Right kidney (tissue), 1 donor: ENCODE results near the gene DTNB.

Experiments used
- DNase-seq: peaks from one replicate; pipeline ENCODE4 v3.0.0-alpha.2; 2016

Gene DTNB

DNA sequence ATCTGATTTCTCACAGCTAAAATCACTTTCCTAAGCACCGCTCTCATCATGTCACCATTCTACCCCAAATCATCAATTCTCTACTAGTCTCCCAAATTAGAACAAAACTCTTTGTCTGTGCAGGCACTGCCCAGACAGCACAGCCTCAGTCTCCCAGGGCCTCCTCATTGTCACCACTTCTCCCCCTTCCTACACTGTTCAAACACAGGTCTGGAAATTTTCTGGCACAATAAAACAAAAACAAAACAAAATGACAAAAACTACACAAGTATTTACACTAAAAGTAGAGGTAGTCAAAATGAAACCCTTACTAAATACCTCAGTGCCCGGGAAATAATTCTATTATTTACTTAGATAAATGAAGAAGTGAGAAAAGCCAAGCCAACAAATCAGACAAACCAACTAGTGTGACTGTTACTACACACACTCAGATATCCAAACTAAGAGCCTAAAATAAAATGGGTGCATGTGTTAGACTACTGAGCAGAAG lies 175.4 kb downstream of the DTNB start:
- no peak for DNase-seq

DNA sequence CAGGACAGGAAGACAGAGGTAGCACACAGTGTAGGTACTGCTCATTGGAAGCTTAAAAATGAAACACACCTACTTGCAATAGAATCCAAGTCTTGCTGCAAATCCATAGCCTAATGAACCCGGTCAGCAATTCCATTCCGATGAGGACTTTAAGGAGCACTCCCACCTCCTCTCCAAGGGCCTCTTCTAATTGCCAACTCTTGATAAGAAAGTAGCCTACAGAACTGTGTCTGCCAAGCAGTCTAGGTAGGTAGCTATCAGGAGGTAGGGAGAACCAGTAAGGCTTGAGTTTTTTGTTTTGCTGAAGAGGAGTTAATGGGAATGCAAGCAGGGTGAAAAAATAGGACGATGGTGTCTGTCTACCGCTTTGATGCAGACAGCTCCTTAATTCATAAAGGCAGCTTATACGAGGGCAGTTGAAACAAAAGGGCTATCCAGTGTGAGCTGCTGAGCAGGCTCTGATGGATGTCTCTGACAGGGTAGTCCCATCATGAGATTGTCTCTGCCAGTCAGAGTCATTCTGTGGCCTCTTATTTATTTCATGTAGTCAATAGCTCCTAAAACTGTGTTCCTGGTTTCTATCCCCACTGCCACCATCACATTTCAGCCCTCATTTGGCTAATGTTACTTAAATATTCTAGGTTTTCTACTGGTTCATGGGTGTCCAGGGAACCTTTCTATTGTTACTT lies 176.0 kb downstream of the DTNB start:
- no peak for DNase-seq

DNA sequence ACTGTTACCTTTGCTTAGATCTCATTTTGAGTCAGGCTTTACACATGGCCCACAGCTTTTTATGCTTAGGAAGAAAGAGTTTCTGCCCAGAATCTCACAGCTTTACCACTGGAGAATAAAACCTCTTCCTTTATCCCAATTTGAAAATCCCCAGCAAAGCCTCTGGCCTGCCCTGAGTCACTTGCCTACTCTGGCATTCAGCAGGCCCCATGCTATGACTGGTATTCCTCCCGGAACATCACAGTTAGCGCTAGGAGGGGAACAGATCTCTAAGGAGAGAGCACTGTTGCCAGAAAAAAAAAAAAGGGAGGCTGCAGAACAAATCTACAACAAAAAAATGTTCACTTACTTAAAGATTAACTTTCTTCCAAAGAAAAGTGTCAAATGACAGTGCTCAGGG lies 178.8 kb downstream of the DTNB start:
- DNase-seq, result no peak

DNA sequence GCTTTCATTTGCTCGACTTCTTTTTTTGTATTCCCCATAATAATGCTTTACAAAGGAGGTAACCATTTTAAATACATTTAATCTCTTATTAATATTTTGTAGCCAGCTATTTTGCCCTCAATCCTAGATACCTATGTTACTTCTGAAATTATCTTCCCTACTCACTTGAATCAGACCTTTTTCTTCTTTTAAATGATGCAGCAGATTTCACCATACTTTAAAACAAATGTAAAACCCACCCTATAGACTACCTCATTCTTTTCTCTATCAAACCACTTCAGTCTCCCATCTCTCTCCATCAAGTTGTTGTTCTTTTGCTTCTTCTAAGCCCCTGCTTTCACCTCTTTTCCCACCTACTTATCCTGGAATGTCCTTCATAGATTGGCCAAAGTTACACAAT lies 180.2 kb downstream of the DTNB start:
- DNase-seq, result no peak

DNA sequence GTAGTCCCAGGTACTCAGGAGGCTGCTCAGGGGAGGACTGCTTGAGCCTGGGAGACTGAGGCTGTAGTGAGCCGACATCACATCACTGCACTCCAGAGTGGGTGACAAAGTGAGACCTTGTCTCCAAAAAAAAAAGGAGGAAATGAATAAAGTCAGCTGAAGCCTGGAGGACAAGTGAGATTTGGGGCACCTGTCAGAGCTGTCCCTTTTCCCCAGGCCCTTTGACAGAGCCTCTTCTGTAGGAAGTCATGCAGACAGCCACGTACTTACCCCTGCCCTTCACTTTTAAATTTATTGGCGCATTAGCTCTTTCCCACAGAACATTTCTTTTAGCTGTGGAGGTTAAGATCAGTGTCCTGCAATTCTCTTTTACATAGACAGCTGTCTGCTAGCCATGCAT lies 180.7 kb downstream of the DTNB start:
- no peak for DNase-seq

DNA sequence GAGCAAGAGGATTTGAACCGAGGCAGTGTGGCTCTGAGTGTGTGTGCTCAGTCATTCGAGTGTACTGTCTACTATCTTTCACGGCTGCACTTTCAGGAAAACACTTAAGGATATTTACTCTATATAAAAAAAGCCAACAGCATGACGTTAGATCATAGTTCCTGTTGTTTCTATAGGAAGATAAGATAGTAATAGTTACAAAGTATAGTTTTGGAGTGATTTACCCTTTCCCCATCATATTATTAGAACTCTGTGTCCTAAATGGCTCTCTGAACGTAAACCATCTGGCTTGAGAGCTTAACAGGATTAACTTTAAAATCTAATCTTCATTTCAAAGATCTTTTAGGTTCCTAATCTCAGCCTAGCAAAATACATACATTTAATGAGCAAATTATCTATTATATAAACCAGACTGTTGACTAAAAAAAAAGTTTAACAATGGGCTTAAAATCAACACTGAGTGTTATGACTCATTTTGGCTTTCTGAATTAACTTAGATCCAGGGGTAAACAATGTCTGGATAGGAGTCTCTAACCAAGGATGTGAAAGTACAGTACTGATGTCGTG lies 181.3 kb downstream of the DTNB start:
- DNase-seq, result no peak

DNA sequence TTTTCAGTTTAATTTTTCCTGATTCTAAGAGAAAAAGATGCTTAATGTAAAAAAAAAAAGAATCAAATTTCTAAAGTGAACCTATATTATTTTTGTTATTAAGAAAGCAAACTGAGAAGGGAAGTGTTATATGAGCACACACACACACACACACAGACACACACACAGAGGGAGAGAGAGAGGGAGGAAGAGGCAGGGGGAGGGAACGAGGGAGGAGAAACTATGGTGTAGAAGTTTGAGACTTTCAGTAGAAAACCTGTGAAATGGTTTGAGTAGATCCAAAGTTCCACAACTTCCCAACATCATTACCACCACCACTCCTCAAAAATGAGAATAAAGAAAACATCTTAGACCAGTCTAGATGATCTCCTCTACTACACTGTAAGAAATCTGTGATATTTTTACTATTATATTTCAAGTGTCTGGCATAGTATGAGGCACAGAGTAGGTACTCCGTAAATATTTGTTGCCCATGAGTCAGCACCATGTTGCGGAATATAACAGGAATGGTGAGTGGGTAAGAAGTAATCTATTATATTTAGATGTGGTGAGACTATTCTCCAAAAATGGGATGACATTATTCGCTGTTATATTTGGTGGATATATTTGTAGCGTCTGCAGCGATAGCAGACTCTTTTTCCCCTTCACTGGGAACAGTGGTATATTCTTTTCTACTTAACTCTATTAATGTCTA lies 182.2 kb downstream of the DTNB start:
- DNase-seq, result no peak

DNA sequence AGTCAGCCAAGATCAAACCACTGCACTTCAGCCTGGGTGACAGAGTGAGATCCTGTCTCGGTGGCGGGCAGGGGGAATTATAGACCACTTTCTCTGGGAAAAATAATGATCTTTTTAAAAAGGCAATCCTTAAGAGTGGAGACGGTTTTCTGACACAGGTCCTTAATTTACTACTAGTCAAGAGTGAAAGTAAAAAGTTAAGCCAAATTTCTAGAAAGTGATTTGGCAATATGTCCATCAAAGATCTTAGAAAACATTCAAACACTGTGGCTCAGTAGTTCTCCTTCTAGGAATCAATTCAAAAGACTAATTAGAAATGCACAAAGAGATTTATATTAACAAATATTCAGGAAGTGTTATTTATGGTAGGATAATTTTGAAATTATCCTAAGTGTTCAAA lies 183.2 kb downstream of the DTNB start:
- DNase-seq, result no peak

DNA sequence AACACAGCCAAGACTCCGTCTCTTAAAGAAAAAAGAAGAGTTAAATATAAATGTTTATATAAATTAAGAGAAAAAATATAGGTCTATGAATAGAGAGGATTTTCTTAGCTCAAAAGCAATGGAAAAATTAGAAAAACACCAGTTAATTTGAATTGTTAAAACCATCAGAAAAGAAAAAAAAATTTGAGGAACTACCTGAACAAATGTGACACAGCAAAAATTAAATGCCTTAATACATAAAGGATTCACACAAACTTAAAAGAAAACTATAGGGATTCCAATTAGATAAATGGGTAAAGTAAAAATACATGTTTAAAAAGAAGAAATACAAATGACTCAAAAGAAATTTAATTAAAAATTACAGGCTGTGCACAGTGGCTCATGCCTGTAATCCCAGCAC lies 183.7 kb downstream of the DTNB start:
- DNase-seq, result no peak

DNA sequence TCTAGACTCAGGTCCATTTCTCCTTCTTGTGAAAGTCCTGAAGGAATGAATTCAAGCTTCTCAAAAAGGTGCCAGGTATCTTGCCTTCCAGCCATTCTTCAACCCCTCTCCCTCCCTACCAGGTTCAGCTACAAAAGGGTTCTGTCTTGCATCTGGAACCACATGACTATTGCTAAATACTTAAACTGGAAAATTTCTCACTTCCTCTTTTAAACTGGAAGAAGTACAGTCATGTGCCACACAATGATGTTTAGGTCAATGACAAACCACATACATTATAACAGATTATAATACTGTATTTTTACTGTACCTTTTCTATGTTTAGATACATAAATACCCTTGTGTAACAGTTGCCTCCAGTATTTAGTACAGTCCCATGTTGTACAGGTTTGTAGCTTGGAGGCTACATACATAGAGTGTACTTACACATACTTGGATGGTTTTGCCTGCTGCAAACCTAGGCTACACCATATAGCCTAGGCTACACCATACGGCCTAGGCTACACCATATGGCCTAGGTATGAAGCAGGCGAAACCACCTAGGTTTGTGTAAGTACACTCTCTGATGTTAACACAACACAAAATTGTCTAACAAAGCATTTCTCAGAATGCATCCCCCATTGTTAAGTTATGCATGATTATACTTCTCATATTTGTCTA lies 189.6 kb downstream of the DTNB start:
- DNase-seq, result no peak

DNA sequence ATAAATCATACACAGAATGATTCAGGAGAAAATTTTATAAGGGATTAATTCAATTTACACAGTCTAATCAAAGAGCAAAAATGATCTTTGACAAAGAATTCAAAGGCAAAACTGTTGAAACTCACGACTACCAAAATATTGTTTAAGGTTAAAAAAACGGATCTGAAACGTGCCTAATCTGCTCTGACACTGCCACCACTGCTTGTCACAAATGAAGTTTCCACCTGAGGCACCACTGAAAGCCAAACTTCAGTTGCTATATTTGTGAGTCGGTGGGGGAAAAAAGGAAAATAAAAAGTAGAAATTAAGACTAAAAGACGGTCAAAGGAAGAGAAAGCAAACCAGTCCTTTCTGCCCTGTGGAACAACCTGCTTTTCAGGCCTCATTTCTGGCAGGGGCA lies 191.0 kb downstream of the DTNB start:
- DNase-seq, result no peak

DNA sequence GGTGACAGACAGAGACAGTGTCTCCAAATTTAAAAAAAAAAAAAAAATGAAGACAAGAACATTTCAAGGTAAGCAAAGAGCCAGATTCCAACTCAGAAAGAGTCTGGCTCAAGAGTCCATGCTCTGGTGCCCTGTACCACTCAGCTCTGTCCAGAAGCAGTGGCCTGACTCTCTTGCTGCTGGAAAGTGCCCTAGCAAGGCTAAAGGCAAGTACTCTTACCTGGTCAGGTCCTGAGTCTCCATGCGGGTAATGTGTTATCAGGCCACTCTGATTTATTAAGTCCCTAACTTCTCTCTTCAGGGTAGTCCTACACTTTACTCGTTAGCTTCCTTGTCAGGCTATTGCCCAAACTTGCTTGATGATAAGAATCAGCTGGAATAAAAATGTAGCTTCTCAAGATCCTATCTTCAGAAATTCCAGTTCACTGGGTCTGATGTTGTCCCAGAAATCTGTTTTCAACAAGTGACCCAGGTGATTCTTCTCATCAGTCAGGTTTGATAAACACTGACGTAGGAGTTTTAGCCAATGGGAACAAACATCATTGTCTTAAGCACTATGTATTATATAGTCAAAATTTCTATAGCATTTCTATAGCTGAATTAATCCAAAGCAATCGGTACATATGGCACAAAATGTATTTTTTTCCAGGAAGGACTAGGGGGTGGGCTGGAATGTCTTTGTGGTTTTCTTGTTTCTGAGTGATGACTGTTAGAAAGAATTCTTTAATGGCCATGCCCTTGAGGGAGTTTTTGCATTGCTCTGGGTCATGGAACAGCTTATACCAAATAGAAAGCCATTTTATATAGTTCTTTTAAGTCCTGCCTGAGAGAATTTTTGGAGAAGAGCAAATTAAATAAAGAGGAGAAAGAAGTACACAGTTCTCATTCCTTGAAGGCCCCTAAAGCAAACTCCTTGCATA lies 191.7 kb downstream of the DTNB start:
- no peak for DNase-seq

DNA sequence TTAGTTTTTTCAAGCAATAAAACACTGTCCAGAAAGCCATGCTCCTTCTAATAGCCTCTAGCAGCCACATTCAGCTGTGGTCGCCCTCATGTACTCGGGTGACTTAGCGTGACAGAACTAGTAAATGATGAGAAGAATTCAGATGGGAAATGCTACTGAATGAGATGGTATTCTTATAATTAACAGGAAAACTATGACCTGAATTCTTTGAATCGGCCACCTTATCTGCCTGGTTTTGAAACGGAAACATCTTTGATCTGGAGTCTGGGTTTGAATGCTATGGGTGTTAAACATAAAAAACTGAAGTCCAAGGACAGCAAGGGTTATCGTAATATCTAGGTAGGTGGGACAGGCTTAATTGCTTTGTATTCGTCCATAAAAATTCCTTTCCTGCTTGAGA lies 192.8 kb downstream of the DTNB start:
- DNase-seq, result no peak

DNA sequence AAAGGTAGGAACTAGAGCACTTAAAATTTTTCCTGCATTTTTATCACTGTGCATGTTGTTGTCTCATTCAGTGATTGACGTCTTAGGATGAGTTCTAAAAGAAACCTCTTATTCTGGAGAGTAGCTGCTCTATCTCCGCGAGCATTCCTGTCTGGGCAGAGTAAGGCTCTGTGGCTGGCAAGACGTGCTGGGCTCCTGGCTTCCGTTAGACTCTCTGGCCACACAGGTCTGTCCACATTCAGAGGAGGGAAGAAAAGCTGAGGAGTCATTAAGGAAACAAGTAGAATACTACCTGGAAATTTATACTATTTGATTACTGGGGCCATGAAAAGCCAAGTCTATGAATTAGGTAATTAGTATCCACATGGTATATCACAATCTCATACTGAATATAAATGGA lies 193.6 kb downstream of the DTNB start:
- no peak for DNase-seq

DNA sequence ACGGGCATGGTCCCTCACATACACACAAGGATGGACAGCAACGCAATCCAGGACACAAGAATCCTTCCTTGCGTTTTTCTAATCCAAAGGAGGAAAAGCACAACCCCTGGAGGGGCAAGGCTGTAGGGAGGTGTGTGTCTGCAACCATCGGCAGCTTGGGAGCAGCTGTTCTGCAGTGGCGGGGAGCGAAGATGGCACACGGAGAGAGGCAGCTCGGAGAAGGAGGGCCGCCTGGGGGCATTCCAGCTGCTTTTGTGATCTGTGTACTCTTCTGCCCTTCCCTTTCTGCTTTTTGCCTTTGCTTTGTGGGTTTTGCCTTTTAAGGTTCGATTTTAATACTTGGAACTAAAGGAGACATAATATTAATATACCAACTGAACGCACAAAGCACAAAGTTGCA lies 194.6 kb downstream of the DTNB start:
- no peak for DNase-seq

DNA sequence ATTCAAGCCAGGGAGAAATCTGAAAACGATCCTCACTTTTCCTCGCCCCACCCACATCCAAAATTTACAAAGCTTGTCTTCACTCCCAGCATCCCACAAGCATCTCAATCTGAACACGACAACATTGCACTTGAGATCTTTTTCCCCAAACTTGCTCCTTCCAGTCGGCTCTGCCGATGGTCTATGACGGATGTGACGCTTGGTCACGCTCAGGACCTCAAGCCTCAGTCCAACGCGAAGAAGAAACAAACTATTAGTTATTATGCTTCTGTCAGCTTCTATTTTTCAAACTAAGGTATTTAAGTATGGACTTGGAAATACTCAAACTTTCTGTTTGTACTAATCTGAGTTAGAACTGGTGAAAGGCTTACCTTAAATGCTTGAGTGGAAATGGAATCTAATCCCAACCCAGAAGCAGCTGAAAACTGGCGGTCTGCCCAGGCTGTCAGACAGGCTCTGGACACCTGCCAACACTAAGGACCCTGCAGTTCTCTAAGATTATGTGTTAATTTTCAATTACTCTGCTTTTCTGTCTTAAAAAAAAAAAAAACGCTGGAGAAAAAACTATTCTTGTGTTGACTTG lies 199.5 kb downstream of the DTNB start:
- peak; percentile 31 for DNase-seq

DNA sequence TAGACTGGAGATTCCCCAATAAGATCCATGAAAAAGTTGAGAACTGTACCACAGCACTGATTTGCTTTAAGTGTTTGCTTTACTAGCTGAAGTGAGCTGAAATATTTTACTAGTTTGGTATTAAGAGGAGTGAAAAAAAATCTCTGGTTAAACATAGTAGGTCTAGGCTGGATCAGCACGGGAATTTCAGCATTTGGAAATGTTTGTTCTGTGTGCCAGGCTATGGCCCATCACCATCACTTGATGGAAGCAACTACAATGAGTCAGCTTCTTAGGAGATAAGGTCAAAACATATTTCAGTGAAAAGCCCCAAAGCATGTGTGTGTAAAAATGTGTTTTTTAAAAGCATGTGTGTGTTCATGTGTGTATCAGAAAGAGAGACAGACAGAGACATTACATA lies 200.2 kb downstream of the DTNB start:
- no peak for DNase-seq

DNA sequence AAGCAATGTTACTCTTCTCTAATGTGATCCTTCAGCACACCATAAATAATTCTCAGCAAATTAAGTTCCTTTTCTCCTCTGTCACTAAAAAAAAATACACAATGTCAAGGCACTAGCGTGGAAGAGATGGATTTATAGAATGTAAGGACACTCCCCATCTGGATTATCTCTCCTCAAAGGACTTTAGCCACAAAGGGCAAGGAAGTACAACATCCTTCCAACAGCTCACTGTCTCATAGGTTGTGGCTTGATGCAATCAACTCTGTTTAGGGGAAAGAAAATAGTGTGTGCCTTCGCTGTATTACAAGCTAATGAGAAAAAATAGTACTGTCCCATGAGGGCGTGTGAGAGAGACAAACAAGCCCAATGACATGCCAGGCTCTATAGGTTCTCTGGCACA lies 202.6 kb downstream of the DTNB start:
- DNase-seq, result no peak

DNA sequence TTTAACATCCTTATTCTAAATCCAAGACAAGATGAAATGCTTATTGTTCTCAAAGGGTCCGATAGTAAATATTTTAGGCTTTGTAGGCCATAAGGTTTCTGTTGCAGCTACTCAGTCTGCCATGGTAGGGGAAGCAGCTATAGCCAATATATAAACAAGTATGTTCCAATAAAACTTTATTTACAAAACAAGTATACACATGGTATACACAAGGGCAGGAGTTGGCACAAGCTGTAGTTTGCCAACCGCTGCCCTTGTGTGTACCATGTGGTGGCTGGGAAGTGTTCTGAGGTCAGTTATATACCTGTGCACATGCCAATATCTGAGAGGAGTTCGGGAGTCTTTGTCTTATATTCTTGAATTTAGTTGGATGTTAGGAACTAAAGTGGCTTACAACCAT lies 205.6 kb downstream of the DTNB start:
- no peak for DNase-seq

DNA sequence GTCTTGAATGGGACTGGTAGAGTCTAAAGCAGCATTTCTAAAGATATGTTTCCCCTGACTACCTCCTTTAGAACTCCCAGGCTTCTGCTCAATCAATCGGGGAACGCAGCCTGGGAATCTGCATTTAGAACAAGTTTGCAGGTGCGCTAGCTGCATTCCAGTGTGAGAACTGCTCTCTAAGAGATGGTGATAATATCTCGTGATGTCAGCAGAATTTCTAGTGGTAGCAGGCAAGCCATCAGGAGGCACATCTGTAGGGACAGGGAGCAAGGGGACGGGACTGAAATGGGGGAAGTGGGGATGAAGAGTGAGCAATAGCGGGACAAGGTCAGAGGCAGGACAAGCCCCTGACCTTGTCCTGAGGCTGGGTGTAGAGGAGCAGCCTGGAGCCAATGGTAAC lies 211.4 kb downstream of the DTNB start:
- no peak for DNase-seq

DNA sequence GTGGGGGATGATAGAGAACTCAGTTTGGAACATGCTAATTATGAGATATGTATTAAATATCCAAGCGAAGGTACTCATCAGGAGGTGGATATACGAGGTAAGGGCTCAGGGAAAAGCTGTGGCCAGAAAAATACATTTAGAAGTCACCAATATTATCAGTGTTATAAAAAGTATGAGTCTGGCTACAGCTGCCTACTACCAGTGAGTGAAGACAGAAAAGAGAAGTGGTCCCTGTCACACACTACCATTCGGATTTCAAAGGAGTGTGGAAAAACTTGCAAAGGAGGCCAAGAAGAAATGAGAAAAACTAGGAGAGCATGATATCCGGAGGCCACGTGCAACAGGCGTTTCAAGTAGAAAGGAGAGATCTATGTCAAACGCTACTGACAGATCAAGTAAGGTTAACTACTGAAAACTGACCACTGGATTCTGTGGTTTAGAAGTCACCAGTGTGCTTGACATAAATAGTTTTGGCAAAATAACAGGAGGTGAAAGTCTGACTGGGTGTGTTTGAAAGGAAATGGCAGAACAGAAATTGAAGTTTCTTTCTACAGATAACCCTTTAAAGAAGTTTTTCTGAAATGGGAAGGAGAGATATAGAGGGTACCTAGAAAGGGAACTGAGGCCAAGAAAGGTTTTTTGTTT lies 213.0 kb downstream of the DTNB start:
- DNase-seq, result no peak
